ENCODE measurements around the gene DDX6.
"Not testable (repeated sequence)": the region's sequence is repeated elsewhere in the genome, so short reads cannot be mapped to it uniquely, and the experiment has no call there.

The DDX6 gene

GRCh38 chr11:118820412-118821357 lies 29.7 kb upstream of the DDX6 start:
- TF ChIP-seq CTCF (IDR thresholded peaks at IDR 0.05; ENCODE audit: insufficient read depth, low read depth, low read length, missing control alignments): no peak
- no peak overlapping the region for H3K4me3 ChIP-seq (ENCODE audit: low read length)
- DNase-seq (ENCODE audit: low read depth): peak; percentile 26

GRCh38 chr11:118820025-118820379 lies 29.0 kb upstream of the DDX6 start:
- H3K4me3 ChIP-seq (ENCODE audit: low read length); DNase-seq (ENCODE audit: low read depth): not testable (repeated sequence)

GRCh38 chr11:118819334-118820024 lies 28.5 kb upstream of the DDX6 start:
- no peak for TF ChIP-seq CTCF (IDR thresholded peaks at IDR 0.05; ENCODE audit: insufficient read depth, low read depth, low read length, missing control alignments)
- no peak for DNase-seq (ENCODE audit: low read depth)
- H3K4me3 ChIP-seq (ENCODE audit: low read length): no peak overlapping the region

- DNase-seq (ENCODE audit: low read depth): no peak
- no peak for TF ChIP-seq CTCF (IDR thresholded peaks at IDR 0.05; ENCODE audit: insufficient read depth, low read depth, low read length, missing control alignments)
- H3K4me3 ChIP-seq (ENCODE audit: low read length): no peak overlapping the region
Measured at GRCh38 chr11:118818130-118818529, 27.2 kb upstream of the DDX6 start.

GRCh38 chr11:118813551-118813950 lies 22.6 kb upstream of the DDX6 start:
- no peak for DNase-seq (ENCODE audit: low read depth)
- no peak for TF ChIP-seq CTCF (IDR thresholded peaks at IDR 0.05; ENCODE audit: insufficient read depth, low read depth, low read length, missing control alignments)
- H3K4me3 ChIP-seq (ENCODE audit: low read length): no peak overlapping the region

- DNase-seq (ENCODE audit: low read depth): no peak
- no peak for TF ChIP-seq CTCF (IDR thresholded peaks at IDR 0.05; ENCODE audit: insufficient read depth, low read depth, low read length, missing control alignments)
Measured at GRCh38 chr11:118812485-118812884, 21.5 kb upstream of the DDX6 start.

More at GRCh38 chr11:118812485-118812884, 21.5 kb upstream of the DDX6 start:
- H3K4me3 ChIP-seq (ENCODE audit: low read length): no peak overlapping the region
